Tibial artery (tissue), 4 donors: ENCODE data around the gene EDAR.
A peak's percentile ranks its signal among the peaks of the same experiment; 100 is the strongest.

Experiments
- DNase-seq, 2 donors: peaks; one replicate each; pipeline ENCODE4 v3.0.0-alpha.2; 2019
- H3K27ac ChIP-seq, 2 donors: fragments of 200-600 bp; sonication (generic) in 1 of 2; 1 replicate in 1 of 2; 2 replicates in 1 of 2; pipeline ENCODE4 v1.5.1; 2018 to 2019; ENCODE audit warnings: mild to moderate bottlenecking in 1 of 2
- H3K27me3 ChIP-seq, 2 donors: fragments of 200-600 bp; sonication (generic) in 1 of 2; one replicate each; pipeline versions ENCODE4 v1.5.1 to v1.6.0; 2016 to 2019
- H3K36me3 ChIP-seq, 3 donors: fragments of 200-600 bp; sonication (generic) in 2 of 3; one replicate each; pipeline ENCODE4 v1.5.1; 2016 to 2019; ENCODE audit warnings: mild to moderate bottlenecking in 2 of 3
- H3K4me1 ChIP-seq, 4 donors: fragments of 200-600 bp; sonication (generic) in 2 of 4; 1 replicate in 3 of 4; 2 replicates in 1 of 4; pipeline ENCODE4 v1.5.1; 2016 to 2019
- H3K4me3 ChIP-seq, 2 donors: fragments of 200-600 bp; sonication (generic) in 1 of 2; 1 replicate in 1 of 2; 2 replicates in 1 of 2; pipeline ENCODE4 v1.5.1; 2018 to 2019; ENCODE audit warnings: mild to moderate bottlenecking in 2 of 2
- H3K9me3 ChIP-seq, 3 donors: fragments of 200-600 bp; sonication (generic) in 1 of 3; one replicate each; pipeline ENCODE4 v1.5.1; 2016 to 2019
- CTCF ChIP-seq, 2 experiments: fragments of 200-600 bp in 1 of 2; fragments of 450-650 bp in 1 of 2; IDR thresholded peaks; one replicate each; pipeline ENCODE4 v1.5.1; 2017 to 2019; ENCODE audit warnings: antibody characterized with exemption in 2 of 2, mild to moderate bottlenecking in 1 of 2, moderate library complexity in 1 of 2
- intact Hi-C: fragments of 100-400 bp; cut with DNase I; formaldehyde crosslinking; loops from one replicate; pipeline ENCODE4 v1.15.0; 2023; ENCODE audit warnings: low total_unique reads

EDAR gene

DNA sequence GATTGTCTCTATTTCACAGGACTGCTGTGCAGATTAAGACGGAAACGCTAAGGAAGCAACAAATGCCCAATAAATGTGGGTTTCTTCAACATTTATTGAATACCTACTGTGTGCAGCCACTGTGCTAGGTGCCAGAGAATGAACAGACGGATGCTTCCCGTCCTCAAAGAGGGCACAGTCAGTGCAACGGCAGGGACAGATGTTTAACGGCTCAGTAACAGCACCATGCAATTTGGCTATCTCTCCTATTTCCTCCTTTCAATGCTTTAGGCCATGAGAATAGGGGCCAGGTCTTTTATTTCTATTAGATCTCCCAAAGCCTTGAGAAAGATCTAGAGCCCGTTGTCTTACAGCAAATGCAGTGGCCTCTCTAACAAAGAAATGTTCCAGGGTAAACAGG is 7.2 kb downstream of the EDAR start:
- Histone ChIP-seq H3K27me3 (peaks cover 0 to 47% of the 10 kb centered on the region in 2 donors), H3K9me3 (no peaks in the 10 kb centered on the region), H3K4me1 (no peaks in the 10 kb centered on the region), H3K27ac (no peak overlapping the region), H3K4me3 (no peak overlapping the region), H3K36me3 (no peaks in the 10 kb centered on the region)
- intact Hi-C loops: no loop called here
- TF ChIP-seq CTCF (IDR thresholded peaks at IDR 0.05): no peak
- DNase-seq: no peak

GRCh38 chr2:108980076-108980475 is 8.9 kb downstream of the EDAR start:
- no peak overlapping the region for H3K27ac ChIP-seq
- no peak overlapping the region for H3K4me3 ChIP-seq
- no peak for DNase-seq
- H3K27me3 ChIP-seq: peaks cover 0 to 35% of the 10 kb centered on the region in 2 donors
- H3K36me3 ChIP-seq: no peaks in the 10 kb centered on the region
- TF ChIP-seq CTCF (IDR thresholded peaks at IDR 0.05): no peak
- intact Hi-C loops: no loop called here
- H3K4me1 ChIP-seq: no peaks in the 10 kb centered on the region
- H3K9me3 ChIP-seq: no peaks in the 10 kb centered on the region

GRCh38 chr2:108979461-108979860 is 9.6 kb downstream of the EDAR start:
- H3K9me3 ChIP-seq: no peaks in the 10 kb centered on the region
- intact Hi-C loops: no loop called here

GRCh38 chr2:108978709-108979111 is 10.3 kb downstream of the EDAR start:
- no peak for TF ChIP-seq CTCF (IDR thresholded peaks at IDR 0.05)
- DNase-seq: no peak
- H3K4me3 ChIP-seq: no peak overlapping the region
- H3K9me3 ChIP-seq: no peaks in the 10 kb centered on the region
- peaks cover 0 to 26% of the 10 kb centered on the region in 2 donors for H3K27me3 ChIP-seq
- no peaks in the 10 kb centered on the region for H3K4me1 ChIP-seq
- intact Hi-C loops: no loop called here
- no peak overlapping the region for H3K27ac ChIP-seq
- no peaks in the 10 kb centered on the region for H3K36me3 ChIP-seq

More at GRCh38 chr2:108979461-108979860, 9.6 kb downstream of the EDAR start:
- DNase-seq: no peak
- no peak overlapping the region for H3K4me3 ChIP-seq
- H3K4me1 ChIP-seq: no peaks in the 10 kb centered on the region
- TF ChIP-seq CTCF (IDR thresholded peaks at IDR 0.05): no peak
- H3K27ac ChIP-seq: no peak overlapping the region
- H3K27me3 ChIP-seq: peaks cover 0 to 34% of the 10 kb centered on the region in 2 donors
- no peaks in the 10 kb centered on the region for H3K36me3 ChIP-seq

- intact Hi-C loops: no loop called here
- TF ChIP-seq CTCF (IDR thresholded peaks at IDR 0.05): no peak
- no peaks in the 10 kb centered on the region for H3K9me3 ChIP-seq
- peaks cover 0 to 20% of the 10 kb centered on the region in 2 donors for H3K27me3 ChIP-seq
- H3K4me3 ChIP-seq: no peak overlapping the region
- no peaks in the 10 kb centered on the region for H3K4me1 ChIP-seq
- no peak overlapping the region for H3K27ac ChIP-seq
- peak in 1 of 2 donors; percentile 52 for DNase-seq
- no peaks in the 10 kb centered on the region for H3K36me3 ChIP-seq
Observed at GRCh38 chr2:108975613-108976435, 13.2 kb downstream of the EDAR start.
